Measurements from ENCODE around the gene SRRM5. TPM values are rescaled to one million over a fixed set of nuclear protein-coding genes. Genes with fewer than 3 reads are reported as not detected.
A peak's percentile ranks its signal among the peaks of the same experiment; 100 is the strongest.

Gene SRRM5
- total RNA-seq, 1 experiment from 2014 or later, result not detected

DNA sequence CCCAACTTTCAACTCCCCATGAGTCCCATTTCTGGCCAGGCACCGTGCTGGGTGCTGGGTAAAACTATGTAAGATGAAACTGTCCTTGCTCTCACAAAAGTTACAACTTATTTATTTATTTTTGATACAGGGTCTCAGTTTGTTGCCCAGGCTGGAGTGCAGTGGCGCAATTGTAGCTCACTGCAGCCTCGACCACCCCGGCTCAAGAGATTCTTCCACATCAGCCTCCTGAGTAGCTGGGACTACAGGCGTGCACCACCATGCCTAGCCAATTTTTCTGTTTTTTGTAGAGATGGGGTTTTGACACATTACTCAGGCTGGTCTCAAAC is 40.6 kb downstream of the SRRM5 start:
- no peak overlapping the region; the same call in 1 of the 2 replicates for H3K27ac ChIP-seq (ENCODE audit: low read depth, low read length)
- POLR2A ChIA-PET, result no interaction called here
- peaks cover 35 to 62% of the 10 kb centered on the region in 2 experiments for H3K36me3 ChIP-seq (ENCODE audit: control insufficient read depth in 1 of 2, insufficient read depth in 2 of 2, low read length in 2 of 2)
- no peaks in the 10 kb centered on the region for H3K27me3 ChIP-seq (ENCODE audit: insufficient read depth, low read length)
- H3K9ac ChIP-seq (ENCODE audit: low read length), result no peak overlapping the region
- H3K4me1 ChIP-seq (ENCODE audit: control insufficient read depth in 1 of 2, insufficient read depth in 2 of 2, low read length in 2 of 2), result no peaks in the 10 kb centered on the region
- TF ChIP-seq SIN3A (IDR thresholded peaks at IDR 0.05; ENCODE audit: low read depth), result no peak
- TF ChIP-seq CEBPB (IDR thresholded peaks at IDR 0.05; ENCODE audit: low read depth), result no peak
- TF ChIP-seq ZFX (IDR thresholded peaks at IDR 0.05), result no peak
- no peak for TF ChIP-seq ZNF274 (IDR thresholded peaks at IDR 0.05; ENCODE audit: low read depth, low read length)
- TF ChIP-seq, protein P1, sequence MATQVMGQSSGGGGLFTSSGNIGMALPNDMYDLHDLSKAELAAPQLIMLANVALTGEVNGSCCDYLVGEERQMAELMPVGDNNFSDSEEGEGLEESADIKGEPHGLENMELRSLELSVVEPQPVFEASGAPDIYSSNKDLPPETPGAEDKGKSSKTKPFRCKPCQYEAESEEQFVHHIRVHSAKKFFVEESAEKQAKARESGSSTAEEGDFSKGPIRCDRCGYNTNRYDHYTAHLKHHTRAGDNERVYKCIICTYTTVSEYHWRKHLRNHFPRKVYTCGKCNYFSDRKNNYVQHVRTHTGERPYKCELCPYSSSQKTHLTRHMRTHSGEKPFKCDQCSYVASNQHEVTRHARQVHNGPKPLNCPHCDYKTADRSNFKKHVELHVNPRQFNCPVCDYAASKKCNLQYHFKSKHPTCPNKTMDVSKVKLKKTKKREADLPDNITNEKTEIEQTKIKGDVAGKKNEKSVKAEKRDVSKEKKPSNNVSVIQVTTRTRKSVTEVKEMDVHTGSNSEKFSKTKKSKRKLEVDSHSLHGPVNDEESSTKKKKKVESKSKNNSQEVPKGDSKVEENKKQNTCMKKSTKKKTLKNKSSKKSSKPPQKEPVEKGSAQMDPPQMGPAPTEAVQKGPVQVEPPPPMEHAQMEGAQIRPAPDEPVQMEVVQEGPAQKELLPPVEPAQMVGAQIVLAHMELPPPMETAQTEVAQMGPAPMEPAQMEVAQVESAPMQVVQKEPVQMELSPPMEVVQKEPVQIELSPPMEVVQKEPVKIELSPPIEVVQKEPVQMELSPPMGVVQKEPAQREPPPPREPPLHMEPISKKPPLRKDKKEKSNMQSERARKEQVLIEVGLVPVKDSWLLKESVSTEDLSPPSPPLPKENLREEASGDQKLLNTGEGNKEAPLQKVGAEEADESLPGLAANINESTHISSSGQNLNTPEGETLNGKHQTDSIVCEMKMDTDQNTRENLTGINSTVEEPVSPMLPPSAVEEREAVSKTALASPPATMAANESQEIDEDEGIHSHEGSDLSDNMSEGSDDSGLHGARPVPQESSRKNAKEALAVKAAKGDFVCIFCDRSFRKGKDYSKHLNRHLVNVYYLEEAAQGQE (IDR thresholded peaks at IDR 0.05; ENCODE audit: low read depth), result no peak
- no peak for TF ChIP-seq ELF1 (IDR thresholded peaks at IDR 0.05; ENCODE audit: borderline replicate concordance, low read depth)
- TF ChIP-seq, protein P2, sequence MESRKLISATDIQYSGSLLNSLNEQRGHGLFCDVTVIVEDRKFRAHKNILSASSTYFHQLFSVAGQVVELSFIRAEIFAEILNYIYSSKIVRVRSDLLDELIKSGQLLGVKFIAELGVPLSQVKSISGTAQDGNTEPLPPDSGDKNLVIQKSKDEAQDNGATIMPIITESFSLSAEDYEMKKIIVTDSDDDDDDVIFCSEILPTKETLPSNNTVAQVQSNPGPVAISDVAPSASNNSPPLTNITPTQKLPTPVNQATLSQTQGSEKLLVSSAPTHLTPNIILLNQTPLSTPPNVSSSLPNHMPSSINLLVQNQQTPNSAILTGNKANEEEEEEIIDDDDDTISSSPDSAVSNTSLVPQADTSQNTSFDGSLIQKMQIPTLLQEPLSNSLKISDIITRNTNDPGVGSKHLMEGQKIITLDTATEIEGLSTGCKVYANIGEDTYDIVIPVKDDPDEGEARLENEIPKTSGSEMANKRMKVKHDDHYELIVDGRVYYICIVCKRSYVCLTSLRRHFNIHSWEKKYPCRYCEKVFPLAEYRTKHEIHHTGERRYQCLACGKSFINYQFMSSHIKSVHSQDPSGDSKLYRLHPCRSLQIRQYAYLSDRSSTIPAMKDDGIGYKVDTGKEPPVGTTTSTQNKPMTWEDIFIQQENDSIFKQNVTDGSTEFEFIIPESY (IDR thresholded peaks at IDR 0.05; ENCODE audit: extremely low read depth, insufficient replicate concordance, low read length), result no peak
- TF ChIP-seq CBX3 (IDR thresholded peaks at IDR 0.05; ENCODE audit: low read depth), result no peak
- TF ChIP-seq POLR2AphosphoS5 (IDR thresholded peaks at IDR 0.05; ENCODE audit: low read depth, low read length), result no peak
- no peak for TF ChIP-seq SRF (IDR thresholded peaks at IDR 0.05; ENCODE audit: low read depth)
- TF ChIP-seq EZH2 (IDR thresholded peaks at IDR 0.05), result no peak
- no peak for TF ChIP-seq RAD21 (IDR thresholded peaks at IDR 0.05; ENCODE audit: low read depth)
- TF ChIP-seq, protein P3, sequence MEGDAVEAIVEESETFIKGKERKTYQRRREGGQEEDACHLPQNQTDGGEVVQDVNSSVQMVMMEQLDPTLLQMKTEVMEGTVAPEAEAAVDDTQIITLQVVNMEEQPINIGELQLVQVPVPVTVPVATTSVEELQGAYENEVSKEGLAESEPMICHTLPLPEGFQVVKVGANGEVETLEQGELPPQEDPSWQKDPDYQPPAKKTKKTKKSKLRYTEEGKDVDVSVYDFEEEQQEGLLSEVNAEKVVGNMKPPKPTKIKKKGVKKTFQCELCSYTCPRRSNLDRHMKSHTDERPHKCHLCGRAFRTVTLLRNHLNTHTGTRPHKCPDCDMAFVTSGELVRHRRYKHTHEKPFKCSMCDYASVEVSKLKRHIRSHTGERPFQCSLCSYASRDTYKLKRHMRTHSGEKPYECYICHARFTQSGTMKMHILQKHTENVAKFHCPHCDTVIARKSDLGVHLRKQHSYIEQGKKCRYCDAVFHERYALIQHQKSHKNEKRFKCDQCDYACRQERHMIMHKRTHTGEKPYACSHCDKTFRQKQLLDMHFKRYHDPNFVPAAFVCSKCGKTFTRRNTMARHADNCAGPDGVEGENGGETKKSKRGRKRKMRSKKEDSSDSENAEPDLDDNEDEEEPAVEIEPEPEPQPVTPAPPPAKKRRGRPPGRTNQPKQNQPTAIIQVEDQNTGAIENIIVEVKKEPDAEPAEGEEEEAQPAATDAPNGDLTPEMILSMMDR (IDR thresholded peaks at IDR 0.05 in 2 of 3, conservative IDR thresholded peaks at IDR 0.05 in 1 of 3; ENCODE audit: borderline replicate concordance in 1 of 3, insufficient read depth in 1 of 3, low read depth in 2 of 3, low read length in 2 of 3), result no peak
- no peak for TF ChIP-seq POLR2A (IDR thresholded peaks at IDR 0.05; ENCODE audit: borderline replicate concordance, extremely low read depth, insufficient read depth, insufficient read length)
- TF ChIP-seq FOSL1 (IDR thresholded peaks at IDR 0.05; ENCODE audit: low read depth), result no peak
- no peaks in the 10 kb centered on the region for H4K20me1 ChIP-seq (ENCODE audit: insufficient read depth)
- H3K9me3 ChIP-seq (ENCODE audit: control insufficient read depth in 1 of 2, insufficient read depth in 1 of 2, low read depth in 1 of 2, low read length in 2 of 2), result no peaks in the 10 kb centered on the region
- H3K4me2 ChIP-seq (ENCODE audit: low read length), result no peak overlapping the region
- H2AFZ ChIP-seq (ENCODE audit: low read depth, low read length, poor library complexity, severe bottlenecking), result no peak overlapping the region
- intact Hi-C loops (cut with micrococcal nuclease), result no loop called here
- H3K4me3 ChIP-seq (replicated peaks in 1 of 2; ENCODE audit: low read depth in 1 of 2, low read length in 2 of 2), result no peak overlapping the region
- H3K79me2 ChIP-seq (ENCODE audit: insufficient read depth, low read length), result peaks cover 4% of the 10 kb centered on the region; the same call in 1 of the 2 replicates
- no peaks in the 10 kb centered on the region for H3K9me2 ChIP-seq (ENCODE audit: insufficient read depth)
- CTCF ChIA-PET, result interaction anchor here (0.6 kb wide), 1 partner anchor 10 kb away, joined by 4 read pairs; no protein-coding TSS in a partner anchor
- RAD21 ChIA-PET (ENCODE audit: low non-redundant PET in 1 of 2, low total read pairs in 2 of 2, uncharacterized antibody in 2 of 2, unreplicated experiment in 2 of 2), result no interaction called here
- ATAC-seq (peak; percentile 20; the same call in 1 of the 2 replicates), DNase-seq (ENCODE audit: low read depth, low spot score) (no peak)
- BruUV-seq (replicated peaks), result no TSS peak

Measured in HCT116 (cell line).